NOMO-1 (cell line): ENCODE data around the gene GJB1.

Experiments used
- DNase-seq, 2 experiments: peaks; one replicate each; lab custom pipeline; 2025; ENCODE audit not compliant: unreplicated experiment in 2 of 2; lab: John Stamatoyannopoulos, UW

Gene GJB1

DNA sequence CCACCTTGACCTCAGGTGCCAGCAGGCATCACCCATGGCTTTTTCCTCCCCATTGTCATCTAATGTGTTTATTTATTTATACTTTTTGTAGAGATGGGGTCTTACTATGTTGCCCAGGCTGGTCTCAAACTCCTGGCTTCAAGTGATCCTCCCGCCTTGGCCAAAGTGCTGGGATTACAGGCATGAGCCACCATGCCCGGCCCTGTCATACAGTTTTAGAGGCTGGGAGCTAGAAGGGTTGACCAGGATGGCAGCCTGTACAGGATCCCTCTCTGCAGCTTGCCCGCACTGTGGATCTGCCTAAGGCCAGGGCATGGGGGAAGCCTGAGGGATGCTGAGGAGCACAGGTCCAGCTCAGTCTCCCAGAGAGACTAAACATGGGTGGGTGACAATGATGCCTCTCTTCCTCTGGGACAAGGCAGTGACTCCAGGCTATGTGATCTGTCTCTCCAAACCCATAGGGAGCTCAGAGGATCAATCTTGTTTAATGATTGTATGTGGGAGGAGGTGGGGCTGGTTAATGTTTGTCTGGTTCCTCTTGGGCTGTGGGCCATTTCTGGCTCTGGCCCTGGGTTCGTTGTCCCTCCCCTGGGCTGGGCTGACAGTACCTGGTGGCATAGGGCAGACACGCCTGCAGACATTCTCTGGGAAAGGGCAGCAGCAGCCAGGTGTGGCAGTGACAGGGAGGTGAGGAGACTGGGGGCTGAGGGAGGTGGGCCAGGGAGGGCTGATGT, 8.3 kb upstream of the GJB1 start:
- DNase-seq = no peak

GRCh38 chrX:71215338-71215912, 7.6 kb upstream of the GJB1 start:
- DNase-seq = no peak

DNA sequence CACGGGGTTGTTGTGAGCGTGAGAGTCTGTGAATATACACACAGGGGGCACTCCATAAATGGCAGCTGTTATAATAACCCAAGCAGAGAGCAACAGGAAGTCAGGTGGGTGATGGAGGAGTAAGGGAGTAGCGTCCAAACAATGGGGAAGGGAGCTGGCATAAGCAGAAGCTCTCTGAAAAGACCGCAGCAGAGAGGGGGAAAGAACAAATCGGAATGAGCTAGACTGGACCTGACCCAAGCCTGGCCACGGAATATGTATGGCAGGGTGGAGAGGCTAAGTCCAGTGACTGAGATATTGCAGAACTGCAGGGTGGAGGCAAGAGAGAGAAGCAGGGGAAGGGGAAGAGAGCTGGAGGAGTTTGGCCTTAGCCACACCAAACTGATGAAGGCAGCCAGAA, 6.5 kb upstream of the GJB1 start:
- no peak for DNase-seq

DNA sequence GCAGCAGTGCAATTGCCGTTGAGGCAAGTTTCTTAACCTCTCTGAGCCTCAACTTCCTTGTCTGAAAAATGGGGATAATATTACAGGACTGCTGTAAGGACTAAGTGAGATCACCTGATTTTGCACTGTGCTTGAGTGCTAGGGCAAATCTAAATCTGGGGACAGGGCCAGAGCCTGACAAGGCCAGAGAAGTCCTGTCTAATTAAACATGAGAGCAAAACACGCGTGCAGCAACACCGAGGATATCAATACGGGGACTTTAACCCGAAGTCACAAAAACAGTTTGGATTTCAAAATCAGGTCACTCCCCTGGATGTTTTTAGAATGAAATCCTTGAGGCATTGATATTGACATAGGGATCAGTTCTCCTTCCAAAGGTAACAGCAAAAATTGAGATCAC, 5.7 kb upstream of the GJB1 start:
- no peak for DNase-seq

DNA sequence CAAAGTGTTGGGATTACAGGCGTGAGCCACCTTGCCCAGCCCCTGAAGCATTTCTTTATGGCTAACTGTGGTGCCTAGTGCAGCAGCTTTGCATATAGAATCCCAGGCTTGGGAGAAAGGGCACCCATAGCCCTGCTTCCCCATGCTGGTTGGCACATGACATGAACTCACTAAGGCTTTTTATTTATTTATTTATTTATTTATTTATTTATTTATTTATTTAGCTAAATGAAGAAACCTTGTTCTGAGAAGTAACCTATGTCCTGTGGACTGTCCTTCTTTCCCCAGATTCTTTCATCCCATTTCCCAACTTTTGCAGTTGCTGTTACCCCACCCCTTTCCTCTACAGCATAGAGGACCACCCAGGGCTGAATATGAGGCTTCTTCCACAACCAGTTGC, 1.9 kb upstream of the GJB1 start:
- no peak for DNase-seq

GRCh38 chrX:71224098-71224708, 1.2 kb downstream of the GJB1 start:
- DNase-seq = no peak

DNA sequence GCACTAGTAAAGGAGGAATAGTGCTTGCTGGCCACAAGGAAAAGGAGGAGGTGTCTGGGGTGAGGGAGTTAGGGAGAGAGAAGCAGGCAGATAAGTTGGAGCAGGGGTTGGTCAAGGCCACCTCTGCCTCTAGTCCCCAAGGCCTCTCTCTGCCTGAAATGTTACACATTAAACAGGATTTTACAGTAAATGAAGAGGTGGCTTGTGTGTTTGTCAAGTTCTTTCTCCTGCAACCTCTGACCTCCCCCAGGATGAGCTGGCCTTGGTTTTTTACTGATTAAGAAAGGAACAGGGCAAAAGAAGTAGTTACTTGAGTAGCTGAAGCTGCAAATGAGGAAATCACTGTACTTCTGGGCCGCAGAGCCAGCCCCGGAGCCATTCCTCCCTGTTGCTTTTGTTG, 2.0 kb downstream of the GJB1 start:
- DNase-seq = no peak

DNA sequence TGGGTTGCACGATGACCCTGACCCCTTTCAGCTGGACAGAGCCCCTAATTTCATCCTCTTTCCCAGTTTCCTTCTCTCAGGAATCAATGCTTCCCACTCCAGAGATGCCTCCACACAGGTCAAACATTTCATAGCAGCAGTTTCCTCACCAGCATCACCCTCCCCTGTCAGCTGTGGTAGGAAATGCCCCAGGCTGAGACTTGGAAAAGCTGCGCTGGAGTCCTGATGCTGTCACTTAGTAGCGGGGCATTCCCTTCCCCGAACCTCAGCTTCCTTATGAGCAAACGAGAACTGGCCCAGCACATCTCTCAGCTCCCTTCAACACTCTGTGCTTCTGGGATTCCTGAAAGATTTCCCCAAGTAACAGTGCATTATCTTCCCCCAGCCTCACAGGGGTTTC, 2.7 kb downstream of the GJB1 start:
- DNase-seq = no peak

- DNase-seq = no peak
These were observed 4.5 kb downstream of the GJB1 start for GRCh38 chrX:71227370-71228062.

DNA sequence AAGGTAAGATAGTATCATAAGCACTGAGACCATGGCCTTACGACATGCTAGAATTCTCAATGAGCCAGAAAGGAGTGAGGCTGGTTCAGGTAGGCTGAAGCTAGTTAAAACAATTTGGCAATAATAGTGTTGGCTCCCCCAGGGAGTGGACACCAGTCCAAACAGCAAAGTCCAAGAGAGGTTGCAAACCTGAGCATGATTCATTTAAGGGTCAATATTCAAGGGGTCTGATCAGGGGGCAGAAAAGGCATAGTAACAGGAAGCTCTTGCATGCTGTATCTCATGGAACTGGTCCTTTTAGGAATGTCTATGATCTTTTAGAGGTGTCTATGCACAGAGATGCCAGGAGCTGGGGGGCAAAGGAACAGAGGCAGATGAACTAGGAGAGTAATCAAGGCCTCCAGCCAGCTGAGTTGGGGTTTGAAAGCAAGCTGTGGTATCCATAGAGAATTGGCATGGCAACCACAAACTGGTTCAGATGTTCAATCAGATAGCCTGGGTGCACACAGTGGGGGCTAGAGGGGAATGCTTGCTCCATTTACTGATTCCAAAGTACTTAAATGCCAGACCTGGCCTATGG, 5.1 kb downstream of the GJB1 start:
- DNase-seq = no peak

- DNase-seq = no peak
These were observed 12.5 kb downstream of the GJB1 start for GRCh38 chrX:71235482-71235881.

GRCh38 chrX:71236836-71237235, 13.8 kb downstream of the GJB1 start:
- DNase-seq = no peak

- no peak for DNase-seq
These were observed 16.8 kb downstream of the GJB1 start for GRCh38 chrX:71239781-71240180.

GRCh38 chrX:71241301-71241700, 18.3 kb downstream of the GJB1 start:
- no peak for DNase-seq

DNA sequence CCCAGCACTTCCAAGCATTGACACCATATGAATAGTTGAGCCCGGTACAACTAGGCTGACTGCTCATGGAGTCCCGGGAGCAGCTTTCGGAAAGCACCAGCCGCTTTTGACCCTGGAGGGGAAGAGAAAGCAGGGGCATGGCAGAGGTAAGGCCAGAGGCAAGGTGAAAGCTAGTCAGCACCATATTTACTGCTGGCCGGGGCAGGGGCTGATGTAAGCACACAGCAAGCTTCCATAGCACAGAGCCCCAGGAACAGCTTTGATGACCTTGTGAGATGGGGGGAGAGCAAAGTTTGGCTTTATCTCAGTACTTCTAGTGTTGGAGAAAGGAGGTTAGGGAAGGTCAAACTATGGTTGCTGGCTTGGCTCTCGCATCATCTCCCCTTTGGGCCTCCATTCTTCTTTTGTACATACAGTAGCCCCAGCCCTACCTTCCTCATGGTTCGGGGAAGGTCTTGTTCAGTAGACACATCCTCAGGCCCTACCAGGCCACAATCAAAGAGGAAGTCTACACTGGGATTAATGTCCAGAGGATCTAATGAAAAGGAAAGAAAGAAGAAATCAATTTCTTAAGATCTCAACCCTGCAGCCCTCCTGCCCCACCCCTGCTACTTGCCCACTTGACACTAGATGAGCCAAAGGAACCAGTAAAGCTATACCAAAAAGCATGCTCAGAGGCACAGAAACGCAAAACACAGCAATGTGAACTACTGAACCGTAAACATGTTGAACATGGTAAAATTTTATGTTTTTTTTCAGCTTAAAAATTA, 21.5 kb downstream of the GJB1 start:
- no peak for DNase-seq

GRCh38 chrX:71245159-71245558, 22.1 kb downstream of the GJB1 start:
- DNase-seq = no peak

GRCh38 chrX:71250841-71251240, 27.8 kb downstream of the GJB1 start:
- DNase-seq = no peak

DNA sequence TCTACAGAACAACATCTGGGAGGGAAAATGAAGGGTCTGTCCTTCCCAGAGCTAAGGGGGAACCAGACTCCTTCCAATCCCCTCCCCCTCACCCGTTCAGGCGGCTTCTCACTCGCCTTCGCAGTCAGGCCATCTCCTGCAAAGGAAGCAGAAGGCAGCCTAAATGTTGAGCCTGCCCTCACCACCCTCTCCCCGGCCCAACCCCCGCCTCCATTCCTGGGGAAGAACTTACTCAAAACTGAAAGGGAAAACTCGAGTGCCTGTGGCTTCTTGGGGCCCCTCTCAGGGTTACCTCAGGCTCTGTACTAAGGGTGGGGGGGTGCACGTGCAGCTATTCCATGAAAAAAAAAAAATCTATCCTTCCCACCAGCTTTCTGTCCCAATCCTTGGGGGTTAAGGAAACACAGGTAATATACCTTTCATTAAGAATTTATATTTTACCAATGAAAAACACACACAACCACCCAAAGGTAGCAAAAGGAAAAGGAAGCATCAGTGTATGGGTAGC, 28.5 kb downstream of the GJB1 start:
- DNase-seq = no peak

DNA sequence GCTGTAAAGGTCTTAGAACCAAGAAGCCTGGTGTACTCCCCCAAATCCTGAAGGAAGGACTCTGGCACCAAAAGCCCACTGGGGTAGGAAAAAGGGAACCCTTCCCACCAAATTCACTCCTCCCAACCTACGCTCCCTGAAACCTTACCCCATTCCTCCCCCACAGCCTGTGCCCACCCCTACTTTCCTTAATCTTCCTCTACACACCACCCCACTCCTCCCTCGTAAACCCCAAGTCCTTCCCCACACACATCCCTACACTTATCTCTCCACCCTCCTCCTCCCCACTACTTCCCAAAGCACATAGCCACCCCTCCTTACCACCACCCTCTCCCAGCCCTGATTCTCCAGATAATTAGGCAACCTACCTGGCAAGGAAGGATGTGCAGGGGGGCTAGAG, 29.2 kb downstream of the GJB1 start:
- DNase-seq = no peak

- peak in 1 of 2 experiments; percentile 9 for DNase-seq
These were observed 30.4 kb downstream of the GJB1 start for GRCh38 chrX:71253253-71254091.
